CD14-positive monocyte (primary cell): Measurements from ENCODE around the gene PLXNA4. TPM values are rescaled to one million over a fixed set of nuclear protein-coding genes. Genes with fewer than 3 reads are reported as not detected.

ENCODE experiments used
- DNase-seq, 3 donors: peaks; one replicate each; pipeline ENCODE4 v3.0.0-alpha.2; 2011 to 2022
- H2AFZ ChIP-seq: 2 replicates; pipeline ENCODE4 v1.6.0; 2012; ENCODE audit warnings: mild to moderate bottlenecking, low read depth, low read length, inconsistent platforms; ENCODE audit not compliant: insufficient read depth, poor library complexity, severe bottlenecking
- H3K27ac ChIP-seq, 2 donors: 1 replicate in 1 of 2; 2 replicates in 1 of 2; pipeline ENCODE4 v1.5.1; 2012 to 2013; ENCODE audit warnings: low read length in 2 of 2, control low read depth in 1 of 2, inconsistent platforms in 1 of 2, low read depth in 1 of 2, mild to moderate bottlenecking in 1 of 2
- H3K27me3 ChIP-seq, 2 donors: one replicate each; pipeline versions ENCODE4 v1.6.0 to v1.6.1; 2011 to 2013; ENCODE audit warnings: low read length in 2 of 2; ENCODE audit not compliant: control insufficient read depth in 2 of 2, insufficient read depth in 2 of 2
- H3K36me3 ChIP-seq, 2 donors: replicated peaks in 1 of 2; 1 replicate in 1 of 2; 2 replicates in 1 of 2; pipeline versions ENCODE4 v1.5.1 to v1.6.1; 2012 to 2013; ENCODE audit warnings: low read length in 2 of 2, control low read depth in 1 of 2, inconsistent platforms in 1 of 2, mild to moderate bottlenecking in 1 of 2; ENCODE audit not compliant: insufficient read depth in 2 of 2, control insufficient read depth in 1 of 2
- H3K4me1 ChIP-seq, 2 donors: 1 replicate in 1 of 2; 2 replicates in 1 of 2; pipeline versions ENCODE4 v1.5.1 to v1.6.1; 2012 to 2013; ENCODE audit warnings: low read length in 2 of 2, control low read depth in 1 of 2, inconsistent platforms in 1 of 2, mild to moderate bottlenecking in 1 of 2, moderate library complexity in 1 of 2; ENCODE audit not compliant: insufficient read depth in 2 of 2, control insufficient read depth in 1 of 2
- H3K4me2 ChIP-seq: replicated peaks from 2 replicates; pipeline ENCODE3; 2012; ENCODE audit warnings: low read length, moderate library complexity, mild to moderate bottlenecking; ENCODE audit not compliant: poor library complexity, severe bottlenecking; ENCODE audit errors: extremely low read depth
- H3K4me3 ChIP-seq, 3 experiments: fragments of 200-600 bp in 1 of 3; sonication (generic) in 1 of 3; replicated peaks in 1 of 3; 1 replicate in 2 of 3; 2 replicates in 1 of 3; pipeline ENCODE4 v1.5.1; 2011 to 2013; ENCODE audit warnings: low read length in 3 of 3, mild to moderate bottlenecking in 3 of 3, control low read depth in 2 of 3, low read depth in 2 of 3, inconsistent platforms in 1 of 3, moderate library complexity in 1 of 3
- H3K79me2 ChIP-seq: 2 replicates; pipeline ENCODE4 v1.6.0; 2012; ENCODE audit warnings: mild to moderate bottlenecking, control low read depth, inconsistent platforms, low read length, moderate library complexity; ENCODE audit not compliant: insufficient read depth
- H3K9ac ChIP-seq: 2 replicates; pipeline ENCODE4 v1.6.0; 2017; ENCODE audit warnings: low read length, mild to moderate bottlenecking; ENCODE audit not compliant: insufficient read depth, poor library complexity, severe bottlenecking
- H3K9me3 ChIP-seq, 2 donors: replicated peaks in 1 of 2; 1 replicate in 1 of 2; 2 replicates in 1 of 2; pipeline versions ENCODE4 v1.5.1 to v1.6.1; 2012 to 2013; ENCODE audit warnings: low read length in 2 of 2, control low read depth in 1 of 2; ENCODE audit not compliant: control insufficient read depth in 1 of 2, insufficient read depth in 1 of 2
- H4K20me1 ChIP-seq: 2 replicates; pipeline ENCODE4 v1.6.0; 2012; ENCODE audit warnings: mild to moderate bottlenecking, low read length, control low read depth, moderate library complexity; ENCODE audit not compliant: insufficient read depth
- H3K27ac Mint-ChIP-seq, 7 donors: one replicate each; pipeline ENCODE4 v1.8.0; 2020; ENCODE audit warnings: mild to moderate bottlenecking in 7 of 7, mixed read lengths in 7 of 7, moderate library complexity in 6 of 7, inconsistent platforms in 2 of 7
- H3K27me3 Mint-ChIP-seq, 3 donors: one replicate each; pipeline ENCODE4 v1.8.0; 2021 to 2022; ENCODE audit warnings: low read depth in 3 of 3, mild to moderate bottlenecking in 3 of 3, mixed read lengths in 3 of 3, moderate library complexity in 3 of 3, inconsistent platforms in 1 of 3
- H3K36me3 Mint-ChIP-seq, 2 donors: one replicate each; pipeline ENCODE4 v1.8.0; 2020; ENCODE audit warnings: mixed read lengths in 2 of 2, inconsistent platforms in 1 of 2, mild to moderate bottlenecking in 1 of 2
- H3K4me1 Mint-ChIP-seq: one replicate; pipeline ENCODE4 v1.8.0; 2020; ENCODE audit warnings: mild to moderate bottlenecking, mixed read lengths
- H3K4me3 Mint-ChIP-seq, 2 donors: one replicate each; pipeline ENCODE4 v1.8.0; 2020; ENCODE audit warnings: mild to moderate bottlenecking in 2 of 2, mixed read lengths in 2 of 2, moderate library complexity in 1 of 2
- H3K9me3 Mint-ChIP-seq, 7 donors: one replicate each; pipeline ENCODE4 v1.8.0; 2020 to 2022; ENCODE audit warnings: mixed read lengths in 7 of 7, mild to moderate bottlenecking in 6 of 7, moderate library complexity in 6 of 7, inconsistent platforms in 2 of 7
- WGBS: methylation state at CpG from one replicate; pipeline ENCODE4 v1.1.5; 2013; ENCODE audit warnings: missing lambda C conversion rate; ENCODE audit not compliant: insufficient coverage; 5-methylcytosine and 5-hydroxymethylcytosine counted together
- intact Hi-C, 2 donors: fragments of 100-400 bp; cut with micrococcal nuclease; formaldehyde crosslinking; loops; one replicate each; pipeline versions ENCODE4 v1.15.0 to v1.15.1; 2023
- polyA plus RNA-seq, 3 donors: library from polyadenylated mRNA; depleted of rRNA in 1 of 3; unstranded in 2 of 3; stranded (reverse) in 1 of 3; fragments of 300-500 nt in 2 of 3; fragments of >200 nt in 1 of 3; fragmentation: Illumina TruSeq in 2 of 3; gene quantifications; 1 replicate in 2 of 3; 2 replicates in 1 of 3; pipeline ENCODE4 v1.2.3, GENCODE V29; 2012 to 2021
- TF ChIP-seq, protein P1 (sequence below): fragments of 200-600 bp; IDR thresholded peaks from one replicate; pipeline ENCODE4 v1.8.0; 2022; ENCODE audit warnings: antibody characterized with exemption, mild to moderate bottlenecking

Gene PLXNA4
- polyA plus RNA-seq, 3 donors, result not detected

DNA sequence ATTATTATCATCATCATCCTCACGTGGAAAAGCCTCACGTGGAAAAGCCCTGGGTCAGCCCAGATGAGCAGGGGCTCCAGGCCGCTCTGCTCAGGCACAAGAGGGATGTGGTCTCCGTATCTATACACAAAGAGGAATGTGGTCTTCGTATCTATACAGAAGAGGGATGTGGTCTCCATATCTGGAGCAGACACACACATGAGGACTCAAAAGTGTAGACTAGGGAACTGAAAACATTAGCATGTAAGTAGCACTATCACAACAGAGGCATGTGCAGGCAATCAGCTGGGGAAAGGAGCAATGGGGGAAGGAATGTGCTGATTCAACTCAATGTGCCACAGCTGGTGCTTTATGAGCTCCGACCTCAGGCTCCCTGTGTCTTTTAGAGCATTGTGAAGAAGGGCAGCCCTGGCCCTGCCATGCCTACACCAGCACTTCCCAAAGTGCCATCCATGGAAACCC lies 86.5 kb downstream of the PLXNA4 start:
- H3K27ac ChIP-seq, result no peak overlapping the region
- H3K4me3 ChIP-seq, result no peak overlapping the region
- no peaks in the 10 kb centered on the region for H3K79me2 ChIP-seq
- H2AFZ ChIP-seq, result no peak overlapping the region
- peaks cover 0 to 9% of the 10 kb centered on the region in 2 donors for H3K4me1 ChIP-seq
- H3K27me3 ChIP-seq, result peaks cover 0 to 19% of the 10 kb centered on the region in 2 donors
- no peaks in the 10 kb centered on the region for H4K20me1 ChIP-seq
- no peaks in the 10 kb centered on the region for H3K9me3 ChIP-seq
- intact Hi-C loops, result no loop called here
- no peak overlapping the region for H3K9ac ChIP-seq
- DNase-seq, result no peak
- Mint-ChIP-seq H3K9me3 (peaks cover 0 to 4% (median 0%) of the 10 kb centered on the region in 7 donors), H3K36me3 (no peaks in the 10 kb centered on the region), H3K27ac (no peak overlapping the region), H3K27me3 (peaks cover 12 to 32% (median 15%) of the 10 kb centered on the region in 3 donors), H3K4me3 (no peak overlapping the region), H3K4me1 (peaks cover 2% of the 10 kb centered on the region)
- TF ChIP-seq, protein P1, sequence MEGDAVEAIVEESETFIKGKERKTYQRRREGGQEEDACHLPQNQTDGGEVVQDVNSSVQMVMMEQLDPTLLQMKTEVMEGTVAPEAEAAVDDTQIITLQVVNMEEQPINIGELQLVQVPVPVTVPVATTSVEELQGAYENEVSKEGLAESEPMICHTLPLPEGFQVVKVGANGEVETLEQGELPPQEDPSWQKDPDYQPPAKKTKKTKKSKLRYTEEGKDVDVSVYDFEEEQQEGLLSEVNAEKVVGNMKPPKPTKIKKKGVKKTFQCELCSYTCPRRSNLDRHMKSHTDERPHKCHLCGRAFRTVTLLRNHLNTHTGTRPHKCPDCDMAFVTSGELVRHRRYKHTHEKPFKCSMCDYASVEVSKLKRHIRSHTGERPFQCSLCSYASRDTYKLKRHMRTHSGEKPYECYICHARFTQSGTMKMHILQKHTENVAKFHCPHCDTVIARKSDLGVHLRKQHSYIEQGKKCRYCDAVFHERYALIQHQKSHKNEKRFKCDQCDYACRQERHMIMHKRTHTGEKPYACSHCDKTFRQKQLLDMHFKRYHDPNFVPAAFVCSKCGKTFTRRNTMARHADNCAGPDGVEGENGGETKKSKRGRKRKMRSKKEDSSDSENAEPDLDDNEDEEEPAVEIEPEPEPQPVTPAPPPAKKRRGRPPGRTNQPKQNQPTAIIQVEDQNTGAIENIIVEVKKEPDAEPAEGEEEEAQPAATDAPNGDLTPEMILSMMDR, result no peak
- WGBS, result 73% methylated on average over 4 of the region's 6 CpGs
- H3K4me2 ChIP-seq, result no peak overlapping the region
- H3K36me3 ChIP-seq, result no peaks in the 10 kb centered on the region

DNA sequence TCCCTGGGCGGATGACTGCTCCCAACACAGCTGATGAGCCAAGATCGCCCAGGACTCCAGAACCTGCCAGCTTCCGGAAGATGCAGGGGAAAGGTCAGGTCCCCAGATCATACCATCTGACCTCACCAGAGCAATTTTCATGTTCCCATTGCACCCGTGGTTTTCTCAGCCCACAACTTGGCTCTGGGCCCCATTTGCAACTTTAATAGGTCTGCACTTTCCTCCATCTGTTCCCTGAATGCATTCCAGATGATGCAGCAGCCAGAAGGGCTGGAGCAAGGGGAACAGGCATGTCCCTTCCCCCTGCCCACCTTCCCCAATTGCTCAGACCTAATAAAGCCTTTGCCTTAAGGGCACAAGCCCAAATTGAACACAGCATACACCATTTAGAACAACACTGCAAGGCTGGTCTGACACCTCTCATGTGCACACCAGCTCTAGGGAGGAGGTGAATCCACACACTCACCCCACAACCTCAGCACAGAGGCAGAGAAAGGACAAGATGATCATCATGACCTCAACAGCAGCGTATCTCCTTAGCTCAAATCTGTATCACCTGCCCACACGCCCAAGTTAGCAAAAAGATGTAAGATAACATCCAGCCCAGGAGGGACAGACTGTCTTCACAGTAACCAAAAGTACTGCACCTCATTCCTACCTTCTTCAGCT lies 87.5 kb downstream of the PLXNA4 start:
- peaks cover 0 to 4% (median 0%) of the 10 kb centered on the region in 7 donors for H3K9me3 Mint-ChIP-seq
- Histone ChIP-seq H3K4me1 (peaks cover 0 to 9% of the 10 kb centered on the region in 2 donors), H3K79me2 (no peaks in the 10 kb centered on the region), H3K9me3 (no peaks in the 10 kb centered on the region), H4K20me1 (no peaks in the 10 kb centered on the region), H3K27me3 (peaks cover 0 to 20% of the 10 kb centered on the region in 2 donors), H3K27ac (no peak overlapping the region), H3K4me3 (no peak overlapping the region), H3K36me3 (no peaks in the 10 kb centered on the region), H2AFZ (no peak overlapping the region), H3K4me2 (no peak overlapping the region), H3K9ac (no peak overlapping the region)
- H3K27me3 Mint-ChIP-seq, result peaks cover 16 to 41% (median 17%) of the 10 kb centered on the region in 3 donors
- H3K27ac Mint-ChIP-seq, result no peak overlapping the region
- WGBS, result 80% methylated on average over 6 of the region's 6 CpGs
- intact Hi-C loops, result no loop called here
- no peak overlapping the region for H3K4me3 Mint-ChIP-seq
- no peak for DNase-seq
- no peaks in the 10 kb centered on the region for H3K36me3 Mint-ChIP-seq
- peaks cover 2% of the 10 kb centered on the region for H3K4me1 Mint-ChIP-seq
- TF ChIP-seq, protein P1, result no peak
